H9 (cell line): Measurements from ENCODE around the gene GPR153. TPM values are rescaled to one million over a fixed set of nuclear protein-coding genes. Genes with fewer than 3 reads are reported as not detected.

ENCODE experiments used
- DNase-seq: peaks from one replicate; pipeline ENCODE4 v3.0.0-alpha.2; 2017
- H2AFZ ChIP-seq: one replicate; pipeline ENCODE4 v1.6.1; 2013; ENCODE audit warnings: mild to moderate bottlenecking, low read length, control low read depth, moderate library complexity
- H2AK5ac ChIP-seq: 2 replicates; pipeline ENCODE4 v1.6.1; 2013; ENCODE audit warnings: low read length, control low read depth, mixed read lengths; ENCODE audit not compliant: insufficient read length
- H2BK120ac ChIP-seq: one replicate; pipeline ENCODE4 v1.6.1; 2013; ENCODE audit warnings: low read depth, mild to moderate bottlenecking, low read length, control low read depth, inconsistent platforms; ENCODE audit not compliant: poor library complexity, severe bottlenecking
- H2BK12ac ChIP-seq: 2 replicates; pipeline ENCODE4 v1.6.1; 2013; ENCODE audit warnings: low read length, control low read depth, mixed read lengths, low read depth; ENCODE audit not compliant: insufficient read length
- H2BK15ac ChIP-seq: 2 replicates; pipeline ENCODE4 v1.6.1; 2013; ENCODE audit warnings: low read depth, low read length, control low read depth
- H2BK20ac ChIP-seq: one replicate; pipeline ENCODE4 v1.6.1; 2013; ENCODE audit warnings: low read depth, mild to moderate bottlenecking, low read length, control low read depth, inconsistent platforms; ENCODE audit not compliant: poor library complexity, severe bottlenecking
- H2BK5ac ChIP-seq: 2 replicates; pipeline ENCODE4 v1.6.1; 2013; ENCODE audit warnings: low read length, control low read depth, mixed read lengths; ENCODE audit not compliant: insufficient read length
- H3K14ac ChIP-seq: 2 replicates; pipeline ENCODE4 v1.6.1; 2013; ENCODE audit warnings: low read length, control low read depth; ENCODE audit not compliant: insufficient read depth
- H3K18ac ChIP-seq: 2 replicates; pipeline ENCODE4 v1.6.1; 2013; ENCODE audit warnings: low read depth, mild to moderate bottlenecking, mixed read lengths, low read length, control low read depth; ENCODE audit not compliant: insufficient read length
- H3K23ac ChIP-seq: 2 replicates; pipeline ENCODE4 v1.6.1; 2013; ENCODE audit warnings: low read length, control low read depth, mixed read lengths, low read depth; ENCODE audit not compliant: insufficient read length
- H3K23me2 ChIP-seq: 2 replicates; pipeline ENCODE4 v1.6.1; 2013; ENCODE audit warnings: low read depth, mild to moderate bottlenecking, mixed read lengths, low read length, control low read depth; ENCODE audit not compliant: insufficient read length, poor library complexity, severe bottlenecking
- H3K27ac ChIP-seq: 2 replicates; pipeline ENCODE4 v1.5.1; 2013; ENCODE audit warnings: low read length, control low read depth, mixed read lengths, low read depth; ENCODE audit not compliant: insufficient read length
- H3K27me3 ChIP-seq: 2 replicates; pipeline ENCODE4 v1.6.1; 2013; ENCODE audit warnings: low read length, control low read depth, inconsistent platforms; ENCODE audit not compliant: insufficient read depth
- H3K4ac ChIP-seq: 2 replicates; pipeline ENCODE4 v1.6.1; 2013; ENCODE audit warnings: low read depth, mild to moderate bottlenecking, control low read depth, inconsistent platforms, low read length, moderate library complexity
- H3K4me1 ChIP-seq: 2 replicates; pipeline ENCODE4 v1.6.1; 2013; ENCODE audit warnings: low read length, control low read depth, inconsistent platforms; ENCODE audit not compliant: insufficient read depth
- H3K4me2 ChIP-seq: 2 replicates; pipeline ENCODE4 v1.6.1; 2013; ENCODE audit warnings: low read length, control low read depth, mixed read lengths; ENCODE audit not compliant: insufficient read length, insufficient read depth
- H3K56ac ChIP-seq: 2 replicates; pipeline ENCODE4 v1.6.1; 2013; ENCODE audit warnings: low read depth, mild to moderate bottlenecking, mixed read lengths, low read length, control low read depth; ENCODE audit not compliant: insufficient read length
- H3K79me1 ChIP-seq: 2 replicates; pipeline ENCODE4 v1.6.1; 2013; ENCODE audit warnings: low read depth, mild to moderate bottlenecking, moderate library complexity, low read length, control low read depth, inconsistent platforms; ENCODE audit not compliant: insufficient read depth, poor library complexity, severe bottlenecking
- H3K79me2 ChIP-seq: 2 replicates; pipeline ENCODE4 v1.6.1; 2013; ENCODE audit warnings: low read length, control low read depth, inconsistent platforms; ENCODE audit not compliant: insufficient read depth
- H3K9ac ChIP-seq: 2 replicates; pipeline ENCODE4 v1.6.1; 2013; ENCODE audit warnings: low read length, control low read depth, mixed read lengths; ENCODE audit not compliant: insufficient read length; ENCODE audit errors: extremely low read depth
- H3K9me3 ChIP-seq: one replicate; pipeline ENCODE4 v1.6.1; 2013; ENCODE audit warnings: low read depth, low read length, inconsistent platforms; ENCODE audit not compliant: control insufficient read depth
- H3T11ph ChIP-seq: one replicate; pipeline ENCODE4 v1.6.1; 2013; ENCODE audit warnings: mild to moderate bottlenecking, low read length, control low read depth, inconsistent platforms
- H4K20me1 ChIP-seq: one replicate; pipeline ENCODE4 v1.6.1; 2013; ENCODE audit not compliant: control insufficient read depth, insufficient read length, insufficient read depth
- H4K5ac ChIP-seq: 2 replicates; pipeline ENCODE4 v1.6.1; 2013; ENCODE audit warnings: low read depth, mild to moderate bottlenecking, mixed read lengths, low read length, control low read depth; ENCODE audit not compliant: insufficient read length
- H4K8ac ChIP-seq: replicated peaks from 2 replicates; pipeline ENCODE4 v1.6.1; 2013; ENCODE audit warnings: low read length, control low read depth, mixed read lengths, low read depth; ENCODE audit not compliant: insufficient read length
- H4K91ac ChIP-seq: 2 replicates; pipeline ENCODE4 v1.6.1; 2013; ENCODE audit warnings: low read depth, mild to moderate bottlenecking, moderate library complexity, mixed read lengths, low read length, control low read depth; ENCODE audit not compliant: insufficient read length
- H3K27ac Mint-ChIP-seq, 3 experiments: 2 replicates in 2 of 3; 3 replicates in 1 of 3; pipeline ENCODE4 v1.8.0; 2020 to 2021; ENCODE audit warnings: mixed read lengths in 3 of 3, mild to moderate bottlenecking in 1 of 3, moderate library complexity in 1 of 3
- H3K27me3 Mint-ChIP-seq: 2 replicates; pipeline ENCODE4 v1.8.0; 2021; ENCODE audit warnings: low read depth, mild to moderate bottlenecking, moderate library complexity, mixed read lengths
- H3K36me3 Mint-ChIP-seq, 3 experiments: 2 replicates in 2 of 3; 3 replicates in 1 of 3; pipeline ENCODE4 v1.8.0; 2020 to 2021; ENCODE audit warnings: low read depth in 3 of 3, mixed read lengths in 3 of 3; ENCODE audit not compliant: insufficient read depth in 1 of 3
- H3K4me1 Mint-ChIP-seq, 2 experiments: 2 replicates each; pipeline ENCODE4 v1.8.0; 2020; ENCODE audit warnings: mixed read lengths in 2 of 2
- H3K4me3 Mint-ChIP-seq, 2 experiments: 2 replicates in 1 of 2; 3 replicates in 1 of 2; pipeline ENCODE4 v1.8.0; 2020 to 2021; ENCODE audit warnings: mild to moderate bottlenecking in 2 of 2, mixed read lengths in 2 of 2, moderate library complexity in 1 of 2
- H3K9me3 Mint-ChIP-seq, 2 experiments: 2 replicates in 1 of 2; 3 replicates in 1 of 2; pipeline ENCODE4 v1.8.0; 2020; ENCODE audit warnings: mild to moderate bottlenecking in 2 of 2, mixed read lengths in 2 of 2, moderate library complexity in 1 of 2
- WGBS: extraction: QIAGEN DNeasy Blood & Tissue Kit; methylation state at CpG from one replicate; pipeline ENCODE4 v1.1.7; 2013; ENCODE audit warnings: missing lambda C conversion rate, low lambda C conversion rate, mixed read lengths; ENCODE audit not compliant: insufficient read length; ENCODE audit errors: extremely low coverage; 5-methylcytosine and 5-hydroxymethylcytosine counted together
- total RNA-seq: library from RNA; stranded (reverse); gene quantifications from 2 replicates; pipeline ENCODE4 v1.2.1, GENCODE V29; 2021
- TF ChIP-seq, protein P1 (sequence below): fragments of 200-600 bp; sonication (generic); conservative IDR thresholded peaks from 3 replicates; pipeline ENCODE4 v1.8.0; 2021; ENCODE audit warnings: antibody characterized with exemption, mild to moderate bottlenecking

GPR153 gene
- total RNA-seq, 1 experiment from 2014 or later: 8.9 TPM

DNA sequence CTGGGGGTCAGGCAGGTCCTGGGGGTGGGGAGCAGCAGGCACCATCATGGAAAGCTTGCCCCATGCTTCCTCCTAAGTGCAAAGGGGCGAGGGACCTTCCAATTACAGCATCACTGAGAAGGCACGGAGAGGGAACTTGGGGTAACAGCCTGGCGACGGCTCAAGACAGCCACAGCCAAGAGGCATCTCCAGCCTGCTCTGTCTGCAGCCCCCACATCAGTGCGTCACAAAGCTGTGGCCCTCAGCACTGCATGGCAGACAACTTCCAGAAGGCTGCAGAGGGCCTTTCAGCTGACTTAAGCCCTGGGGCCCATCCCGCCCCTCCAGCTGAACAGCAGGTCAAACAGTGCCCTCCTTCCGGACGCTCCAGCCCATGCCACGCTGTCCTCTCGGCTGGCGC is 13.2 kb upstream of the GPR153 start:
- H2BK12ac ChIP-seq: no peak overlapping the region
- TF ChIP-seq, protein P1, sequence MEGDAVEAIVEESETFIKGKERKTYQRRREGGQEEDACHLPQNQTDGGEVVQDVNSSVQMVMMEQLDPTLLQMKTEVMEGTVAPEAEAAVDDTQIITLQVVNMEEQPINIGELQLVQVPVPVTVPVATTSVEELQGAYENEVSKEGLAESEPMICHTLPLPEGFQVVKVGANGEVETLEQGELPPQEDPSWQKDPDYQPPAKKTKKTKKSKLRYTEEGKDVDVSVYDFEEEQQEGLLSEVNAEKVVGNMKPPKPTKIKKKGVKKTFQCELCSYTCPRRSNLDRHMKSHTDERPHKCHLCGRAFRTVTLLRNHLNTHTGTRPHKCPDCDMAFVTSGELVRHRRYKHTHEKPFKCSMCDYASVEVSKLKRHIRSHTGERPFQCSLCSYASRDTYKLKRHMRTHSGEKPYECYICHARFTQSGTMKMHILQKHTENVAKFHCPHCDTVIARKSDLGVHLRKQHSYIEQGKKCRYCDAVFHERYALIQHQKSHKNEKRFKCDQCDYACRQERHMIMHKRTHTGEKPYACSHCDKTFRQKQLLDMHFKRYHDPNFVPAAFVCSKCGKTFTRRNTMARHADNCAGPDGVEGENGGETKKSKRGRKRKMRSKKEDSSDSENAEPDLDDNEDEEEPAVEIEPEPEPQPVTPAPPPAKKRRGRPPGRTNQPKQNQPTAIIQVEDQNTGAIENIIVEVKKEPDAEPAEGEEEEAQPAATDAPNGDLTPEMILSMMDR: no peak
- H3K36me3 Mint-ChIP-seq: peaks cover 4 to 7% (median 5%) of the 10 kb centered on the region in 3 experiments; a peak in 3 of 7 replicates

More for the DNA sequence above, 13.2 kb upstream of the GPR153 start:
- no CpG with 5 or more reads among the region's 11 CpGs for WGBS
- Histone ChIP-seq H3K79me1 (no peaks in the 10 kb centered on the region), H4K8ac (no peak overlapping the region), H3K23me2 (no peaks in the 10 kb centered on the region), H3K27me3 (no peaks in the 10 kb centered on the region), H2BK120ac (no peak overlapping the region), H3K9ac (no peak overlapping the region), H2AK5ac (no peak overlapping the region), H2BK20ac (no peak overlapping the region), H3K79me2 (no peaks in the 10 kb centered on the region), H3K4me2 (no peak overlapping the region), H3K4ac (no peak overlapping the region), H3T11ph (no peak overlapping the region), H3K27ac (no peak overlapping the region), H3K14ac (no peak overlapping the region; the same call in 1 of the 2 replicates), H4K20me1 (peaks cover under 1% of the 10 kb centered on the region), H2BK15ac (no peak overlapping the region), H3K56ac (no peak overlapping the region), H4K91ac (no peak overlapping the region), H3K23ac (no peak overlapping the region), H3K4me1 (0 out of 2 replicates have a peak, but pooled peaks cover 4% of the 10 kb centered on the region), H3K18ac (no peak overlapping the region), H2BK5ac (no peak overlapping the region), H3K9me3 (no peaks in the 10 kb centered on the region), H2AFZ (no peak overlapping the region), H4K5ac (no peak overlapping the region)
- Mint-ChIP-seq H3K4me3 (no peak overlapping the region), H3K27me3 (no peaks in the 10 kb centered on the region; the same call in 1 of the 2 replicates), H3K4me1 (peaks cover 28 to 51% of the 10 kb centered on the region in 2 experiments), H3K9me3 (no peaks in the 10 kb centered on the region), H3K27ac (no peak overlapping the region)
- no peak for DNase-seq
